ENCODE measurements around the gene CUL2. TPM values are rescaled to one million over a fixed set of nuclear protein-coding genes. Genes with fewer than 3 reads are reported as not detected.
A peak's percentile ranks its signal among the peaks of the same experiment; 100 is the strongest.

Gene CUL2
- total and polyA plus RNA-seq, 2 of the 4 experiments (the other 2 are of a cell fraction): 18.9 to 36.6 TPM

DNA sequence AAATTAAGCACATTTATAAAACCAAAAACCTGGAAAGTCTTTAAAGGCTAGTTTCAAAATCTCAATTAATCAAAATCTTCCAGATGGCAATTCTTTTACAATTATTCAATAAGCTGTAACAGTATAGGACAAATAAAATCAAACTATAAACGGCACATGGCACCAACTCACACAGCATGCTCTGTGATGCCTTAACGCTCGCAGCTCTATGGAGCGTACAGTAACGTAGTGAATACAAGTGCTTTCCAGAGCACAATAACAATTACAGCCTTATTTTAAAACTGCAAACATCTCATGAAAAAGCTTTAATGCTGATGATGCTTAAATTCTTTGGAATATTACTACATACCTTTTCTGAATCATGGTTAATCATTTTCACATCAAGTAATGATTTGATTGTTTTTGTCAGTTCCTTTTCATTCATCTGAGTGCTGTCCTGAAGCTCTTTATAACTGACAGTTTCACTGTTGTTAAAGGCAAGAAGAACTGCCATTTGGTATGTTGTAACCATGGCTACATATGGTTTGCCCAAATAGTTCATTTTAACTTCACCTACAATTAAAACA is 74.2 kb downstream of the CUL2 start:
- Histone ChIP-seq H3K56ac (ENCODE audit: extremely low read depth, insufficient read depth, low read length) (no peak overlapping the region), H3K18ac (ENCODE audit: low read depth, low read length) (no peak overlapping the region), H3K4ac (ENCODE audit: low read depth, low read length) (no peak overlapping the region), H3K4me2 (ENCODE audit: low read depth, low read length) (no peak overlapping the region), H3K27me3 (ENCODE audit: control insufficient read depth, insufficient read depth, low read length) (no peaks in the 10 kb centered on the region), H3K79me1 (ENCODE audit: low read depth in 1 of 2, low read length in 2 of 2) (peaks cover 3 to 5% of the 10 kb centered on the region in 2 experiments; a peak in 3 of 4 replicates), H3K14ac (replicated peaks; ENCODE audit: low read depth, low read length) (no peak overlapping the region), H4K8ac (ENCODE audit: low read depth in 2 of 2, low read length in 2 of 2) (no peak overlapping the region), H2BK120ac (ENCODE audit: low read depth, low read length) (no peak overlapping the region), H3K9ac (ENCODE audit: low read depth, low read length) (no peak overlapping the region), H3K4me1 (ENCODE audit: control insufficient read depth, insufficient read depth, low read length) (no peaks in the 10 kb centered on the region), H3K4me3 (ENCODE audit: insufficient read depth, low read depth, low read length) (no peak overlapping the region), H3K27ac (ENCODE audit: insufficient read depth, low read length) (no peak overlapping the region), H2BK5ac (ENCODE audit: low read depth, low read length, poor library complexity, severe bottlenecking) (no peak overlapping the region), H2AFZ (replicated peaks; ENCODE audit: low read length, poor library complexity) (no peak overlapping the region), H3K36me3 (ENCODE audit: control insufficient read depth, insufficient read depth, low read length) (peaks cover 7% of the 10 kb centered on the region), H4K5ac (ENCODE audit: low read depth, low read length) (no peak overlapping the region), H2AK5ac (ENCODE audit: low read depth, low read length) (no peak overlapping the region), H2AK9ac (replicated peaks; ENCODE audit: low read depth, low read length, poor library complexity) (no peak overlapping the region), H2BK15ac (ENCODE audit: low read depth, low read length) (no peak overlapping the region), H3K9me3 (ENCODE audit: control insufficient read depth, insufficient read depth, low read length) (no peaks in the 10 kb centered on the region), H4K20me1 (ENCODE audit: insufficient read depth, low read length) (no peaks in the 10 kb centered on the region), H2BK20ac (ENCODE audit: low read depth, low read length) (no peak overlapping the region), H3K9me1 (ENCODE audit: insufficient read depth, low read length) (peaks cover 3% of the 10 kb centered on the region; the same call in 1 of the 2 replicates), H4K91ac (ENCODE audit: insufficient read depth, low read depth, low read length) (no peak overlapping the region), H3K23ac (ENCODE audit: low read depth, low read length) (no peak overlapping the region)
- CTCF ChIA-PET: no interaction called here
- intact Hi-C loops (cut with micrococcal nuclease) (no loop called here), dilution Hi-C loops (cut with HindIII; ENCODE audit: low sequenced_read_pairs, unreplicated experiment) (no loop called here), in situ Hi-C loops (cut with MboI; ENCODE audit: low sequenced_read_pairs) (loop anchor here (25.0 kb wide), 1 partner anchor 354 kb away; no protein-coding TSS in a partner anchor)
- no TSS peak for BruUV-seq (replicated peaks)
- ATAC-seq (ENCODE audit: low read depth) (no peak), DNase-seq (no peak)
- WGBS, 2 experiments (ENCODE audit: extremely low coverage in 2 of 2, insufficient read length in 1 of 2): no CpG with 5 or more reads among the region's 5 CpGs
- POLR2A ChIA-PET (ENCODE audit: unreplicated experiment): no interaction called here
- no peak for TF ChIP-seq FOS (IDR thresholded peaks at IDR 0.05; ENCODE audit: low read depth, low read length)
- TF ChIP-seq MAFK (IDR thresholded peaks at IDR 0.05; ENCODE audit: low read depth, low read length): peak; percentile 72

All from IMR-90 (cell line).